ENCODE measurements around the gene CFAP58. TPM values are rescaled to one million over a fixed set of nuclear protein-coding genes. Genes with fewer than 3 reads are reported as not detected.

The CFAP58 gene
- total RNA-seq, 6 experiments from 2014 or later = 0.10 to 2.9 (median 0.15) TPM; not detected in 2

DNA sequence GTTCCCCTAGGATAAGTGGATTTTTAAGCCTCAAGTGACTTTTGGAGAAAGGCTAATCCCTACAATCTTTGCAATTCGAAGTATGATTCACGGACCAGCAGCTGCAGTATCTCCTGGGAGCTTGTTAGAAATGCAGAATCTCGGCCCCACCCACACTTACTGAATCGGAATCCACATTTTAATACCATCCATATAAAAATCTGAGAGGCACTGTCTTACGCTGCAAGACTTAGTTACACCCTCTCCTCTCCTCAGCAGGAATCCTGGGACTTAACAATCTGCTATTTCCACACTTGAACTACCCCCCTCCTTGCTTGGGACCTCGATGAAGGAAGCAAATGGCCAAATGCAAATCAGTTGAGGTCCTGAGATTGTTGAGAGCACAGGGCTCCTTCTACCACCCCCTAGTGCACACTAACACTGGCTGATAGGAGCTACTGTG lies 36.3 kb upstream of the CFAP58 start:
- peaks cover 0 to 21% (median 2%) of the 10 kb centered on the region in 4 donors for H3K36me3 ChIP-seq
- WGBS (ENCODE audit: insufficient coverage, low coverage, low lambda C conversion rate, missing lambda C conversion rate) = 48% methylated on average over 5 of the region's 6 CpGs
- H3K27me3 ChIP-seq = no peaks in the 10 kb centered on the region
- no peaks in the 10 kb centered on the region for H3K9me3 ChIP-seq
- no peak overlapping the region for H3K27ac ChIP-seq
- intact Hi-C loops (cut with DNase I) = no loop called here
- peaks cover 0 to 4% (median 0%) of the 10 kb centered on the region in 4 donors for H3K4me1 ChIP-seq
- H3K4me3 ChIP-seq = no peak overlapping the region
- DNase-seq (no peak), ATAC-seq (no peak)
- no peak for TF ChIP-seq POLR2A (IDR thresholded peaks at IDR 0.05)
- TF ChIP-seq, protein P1, sequence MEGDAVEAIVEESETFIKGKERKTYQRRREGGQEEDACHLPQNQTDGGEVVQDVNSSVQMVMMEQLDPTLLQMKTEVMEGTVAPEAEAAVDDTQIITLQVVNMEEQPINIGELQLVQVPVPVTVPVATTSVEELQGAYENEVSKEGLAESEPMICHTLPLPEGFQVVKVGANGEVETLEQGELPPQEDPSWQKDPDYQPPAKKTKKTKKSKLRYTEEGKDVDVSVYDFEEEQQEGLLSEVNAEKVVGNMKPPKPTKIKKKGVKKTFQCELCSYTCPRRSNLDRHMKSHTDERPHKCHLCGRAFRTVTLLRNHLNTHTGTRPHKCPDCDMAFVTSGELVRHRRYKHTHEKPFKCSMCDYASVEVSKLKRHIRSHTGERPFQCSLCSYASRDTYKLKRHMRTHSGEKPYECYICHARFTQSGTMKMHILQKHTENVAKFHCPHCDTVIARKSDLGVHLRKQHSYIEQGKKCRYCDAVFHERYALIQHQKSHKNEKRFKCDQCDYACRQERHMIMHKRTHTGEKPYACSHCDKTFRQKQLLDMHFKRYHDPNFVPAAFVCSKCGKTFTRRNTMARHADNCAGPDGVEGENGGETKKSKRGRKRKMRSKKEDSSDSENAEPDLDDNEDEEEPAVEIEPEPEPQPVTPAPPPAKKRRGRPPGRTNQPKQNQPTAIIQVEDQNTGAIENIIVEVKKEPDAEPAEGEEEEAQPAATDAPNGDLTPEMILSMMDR (IDR thresholded peaks at IDR 0.05) = no peak

DNA sequence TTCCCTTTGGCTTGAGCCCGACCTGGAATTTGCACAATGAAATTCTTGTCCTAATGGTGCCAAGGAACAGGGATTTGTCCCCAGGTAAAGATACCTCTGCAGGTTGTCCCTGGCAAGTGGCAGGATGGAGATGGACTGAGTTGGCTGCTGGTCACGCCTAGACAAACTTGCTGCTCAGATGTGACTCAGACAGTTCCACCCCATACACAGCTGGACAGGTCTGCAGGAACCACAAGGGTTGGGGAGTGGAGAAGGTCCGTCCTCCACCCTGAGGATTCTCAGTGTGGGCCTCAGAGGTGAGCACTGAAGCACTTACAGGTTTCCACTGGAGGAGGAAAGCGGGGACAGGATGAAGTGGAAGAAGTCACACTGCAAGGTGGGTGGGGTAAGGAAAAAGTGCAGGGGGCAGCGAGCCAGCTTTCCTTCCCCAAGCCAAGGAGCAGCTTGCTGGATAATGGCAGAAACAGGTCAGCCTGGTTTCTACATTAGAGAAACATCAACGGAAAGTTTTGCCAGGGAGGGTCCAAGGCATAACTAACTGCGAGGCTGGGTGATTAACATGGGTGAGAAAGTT lies 35.8 kb upstream of the CFAP58 start:
- Histone ChIP-seq H3K4me1 (peaks cover 0 to 4% (median 0%) of the 10 kb centered on the region in 4 donors), H3K9me3 (no peaks in the 10 kb centered on the region), H3K27me3 (no peaks in the 10 kb centered on the region), H3K36me3 (peaks cover 0 to 20% (median 2%) of the 10 kb centered on the region in 4 donors), H3K27ac (no peak overlapping the region), H3K4me3 (no peak overlapping the region)
- intact Hi-C loops (cut with DNase I) = no loop called here
- ATAC-seq (no peak), DNase-seq (no peak)
- TF ChIP-seq, protein P1 (IDR thresholded peaks at IDR 0.05) = no peak
- no peak for TF ChIP-seq POLR2A (IDR thresholded peaks at IDR 0.05)
- 82% methylated on average over 7 of the region's 7 CpGs for WGBS (ENCODE audit: insufficient coverage, low coverage, low lambda C conversion rate, missing lambda C conversion rate)

DNA sequence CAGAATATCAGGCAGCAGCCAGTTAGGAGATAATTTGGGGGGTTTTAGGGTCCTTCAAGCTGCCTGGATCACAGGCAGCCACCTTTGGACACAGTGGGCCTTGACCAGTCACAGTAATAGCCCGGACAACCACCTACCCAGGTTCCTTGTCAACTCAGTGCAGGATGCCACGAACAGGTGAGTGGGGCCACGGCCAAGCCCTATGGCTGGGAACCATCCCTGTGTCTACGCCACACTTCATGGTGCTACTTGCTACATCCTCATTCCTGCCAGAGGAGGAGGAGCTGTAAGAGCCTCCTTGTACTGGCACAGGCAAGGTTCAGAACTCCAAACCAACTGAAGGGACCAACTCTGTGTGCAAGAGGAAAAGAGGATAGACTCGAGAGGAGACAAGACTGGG lies 35.3 kb upstream of the CFAP58 start:
- TF ChIP-seq POLR2A (IDR thresholded peaks at IDR 0.05) = no peak
- TF ChIP-seq, protein P1 (IDR thresholded peaks at IDR 0.05) = no peak
- Histone ChIP-seq H3K9me3 (no peaks in the 10 kb centered on the region), H3K27me3 (no peaks in the 10 kb centered on the region), H3K4me1 (peaks cover 0 to 4% (median 0%) of the 10 kb centered on the region in 4 donors), H3K36me3 (peaks cover 0 to 15% (median 2%) of the 10 kb centered on the region in 4 donors), H3K27ac (no peak overlapping the region), H3K4me3 (no peak overlapping the region)
- 100% methylated on average over 1 of the region's 5 CpGs for WGBS (ENCODE audit: insufficient coverage, low coverage, low lambda C conversion rate, missing lambda C conversion rate)
- ATAC-seq (no peak), DNase-seq (no peak)
- intact Hi-C loops (cut with DNase I) = no loop called here

DNA sequence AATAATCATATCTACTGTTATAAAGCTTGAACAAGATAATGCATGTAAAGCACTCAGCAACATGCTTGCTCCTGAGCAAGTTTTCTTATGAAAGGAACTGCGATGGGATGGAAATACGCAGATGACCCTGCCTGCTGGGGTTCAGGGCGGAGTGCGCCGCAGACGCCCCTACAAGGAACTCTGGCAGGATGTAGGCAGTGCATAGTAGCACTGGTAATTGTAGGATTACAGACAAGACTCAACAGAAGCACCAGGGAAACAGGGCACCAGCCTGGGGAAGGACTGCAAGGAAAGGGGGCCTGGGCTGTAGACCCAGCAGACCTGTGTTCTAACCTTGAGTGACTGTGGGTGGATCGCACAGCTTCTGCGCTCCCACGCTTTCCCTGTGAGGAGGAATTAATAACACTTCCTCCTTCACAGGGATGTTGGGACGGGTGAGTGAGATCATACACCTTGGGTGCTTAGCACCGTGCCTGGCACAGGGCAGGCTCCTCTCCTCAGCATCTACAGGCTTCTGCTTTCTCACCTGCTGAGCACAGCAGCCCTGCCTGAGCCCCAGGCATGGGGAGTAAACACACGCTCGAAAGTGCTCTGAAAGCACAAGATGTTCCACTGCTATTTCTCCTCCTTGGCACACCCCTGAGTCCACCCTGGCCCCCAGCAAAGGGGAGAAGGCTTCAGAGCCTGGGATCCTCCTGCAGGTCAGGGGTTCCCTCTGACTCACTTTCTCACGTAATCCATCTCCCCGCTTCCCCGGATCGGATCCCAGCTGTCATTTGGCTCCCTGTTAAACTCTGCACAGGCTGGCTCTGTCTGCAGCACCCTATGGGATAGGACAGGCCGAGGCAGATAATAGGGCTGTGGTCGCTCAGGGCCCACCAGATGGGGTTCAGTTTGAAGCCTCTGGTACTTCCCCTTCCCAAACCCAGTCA lies 34.6 kb upstream of the CFAP58 start:
- TF ChIP-seq POLR2A (IDR thresholded peaks at IDR 0.05) = no peak
- TF ChIP-seq, protein P1 (IDR thresholded peaks at IDR 0.05) = no peak
- Histone ChIP-seq H3K4me1 (peaks cover 0 to 4% (median 0%) of the 10 kb centered on the region in 4 donors), H3K36me3 (peaks cover 0 to 11% (median 1%) of the 10 kb centered on the region in 4 donors), H3K4me3 (no peak overlapping the region), H3K9me3 (no peaks in the 10 kb centered on the region), H3K27ac (no peak overlapping the region), H3K27me3 (no peaks in the 10 kb centered on the region)
- WGBS (ENCODE audit: insufficient coverage, low coverage, low lambda C conversion rate, missing lambda C conversion rate) = 80% methylated on average over 8 of the region's 19 CpGs
- intact Hi-C loops (cut with DNase I) = no loop called here
- ATAC-seq (peak in 1 of 4 donors; percentile 6), DNase-seq (no peak)
